ENCODE measurements around the gene ZNF282.

- TF ChIP-seq CTCF (IDR thresholded peaks at IDR 0.05): no peak
- no peak for TF ChIP-seq POLR2AphosphoS5 (IDR thresholded peaks at IDR 0.05)
- no peak for TF ChIP-seq POLR2A (IDR thresholded peaks at IDR 0.05)
Measured at GRCh38 chr7:149194799-149195179, 557 bp upstream of the ZNF282 start.
